ENCODE results near the gene PET117. TPM values are rescaled to one million over a fixed set of nuclear protein-coding genes. Genes with fewer than 3 reads are reported as not detected.
"Not testable (repeated sequence)": the region's sequence is repeated elsewhere in the genome, so short reads cannot be mapped to it uniquely, and the experiment has no call there.

PET117 gene, protein sequence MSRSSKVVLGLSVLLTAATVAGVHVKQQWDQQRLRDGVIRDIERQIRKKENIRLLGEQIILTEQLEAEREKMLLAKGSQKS
- total RNA-seq (2014; rRNA removed; shearing (Covaris generic)): 19.7 and 25.5 TPM in 2 replicates
- 19.3 and 21.8 TPM in 2 replicates for polyA plus RNA-seq (2015; cell fraction: cytosol; rRNA removed)
- 6.4 and 7.5 TPM in 2 replicates for polyA plus RNA-seq (2015; cell fraction: nucleus; rRNA removed)

DNA sequence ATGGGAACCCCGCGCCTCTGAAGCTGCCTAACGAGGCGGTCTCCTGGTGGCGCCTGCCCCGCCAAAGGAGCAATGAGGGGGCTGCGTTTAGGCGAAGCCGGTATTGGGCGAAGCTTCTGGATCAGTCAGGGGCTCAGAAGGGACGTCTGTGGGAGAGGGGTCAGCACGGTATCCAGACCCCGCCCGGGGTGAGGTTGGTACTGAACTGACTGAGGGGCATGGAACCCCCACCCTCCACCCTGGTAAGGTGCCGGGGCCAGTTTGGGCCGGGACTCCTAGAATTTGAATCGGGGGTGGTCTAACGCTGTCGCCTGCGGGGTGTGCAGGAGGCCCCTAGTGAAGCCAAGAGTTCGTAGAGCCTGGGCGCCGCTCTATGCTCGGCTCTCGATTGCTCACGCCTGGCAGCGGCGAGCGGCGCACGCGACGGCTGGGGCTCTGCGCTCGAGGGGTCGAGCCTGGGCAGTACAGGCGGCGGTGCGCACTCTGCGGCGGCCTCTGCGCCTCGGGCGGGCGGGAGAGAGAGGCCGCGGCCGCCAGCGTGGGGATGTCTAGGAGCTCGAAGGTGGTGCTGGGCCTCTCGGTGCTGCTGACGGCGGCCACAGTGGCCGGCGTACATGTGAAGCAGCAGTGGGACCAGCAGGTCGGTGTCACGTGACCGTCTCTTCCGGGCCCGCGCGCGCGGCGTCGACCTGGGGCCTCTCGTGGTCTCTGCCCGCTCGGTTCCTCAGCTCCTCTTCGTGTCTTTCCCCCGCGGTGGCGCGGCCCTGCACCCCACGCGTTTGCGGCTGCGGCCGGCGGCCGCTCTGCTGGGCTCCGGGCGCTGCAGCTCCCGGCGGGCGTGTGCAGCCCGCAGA is at the start of gene PET117, which contains the start of gene KAT14:
Gene PET117 (plus strand): TSS at position 452 of the 854 bp plus-strand sequence. CDS start 93 bp downstream, at position 545.
Gene KAT14 (plus strand): TSS at position 452 of the 854 bp plus-strand sequence. CDS start 4,798 bp downstream, outside the sequence.
- peak; percentile 87 for DNase-seq (ENCODE audit: low read depth)

DNA sequence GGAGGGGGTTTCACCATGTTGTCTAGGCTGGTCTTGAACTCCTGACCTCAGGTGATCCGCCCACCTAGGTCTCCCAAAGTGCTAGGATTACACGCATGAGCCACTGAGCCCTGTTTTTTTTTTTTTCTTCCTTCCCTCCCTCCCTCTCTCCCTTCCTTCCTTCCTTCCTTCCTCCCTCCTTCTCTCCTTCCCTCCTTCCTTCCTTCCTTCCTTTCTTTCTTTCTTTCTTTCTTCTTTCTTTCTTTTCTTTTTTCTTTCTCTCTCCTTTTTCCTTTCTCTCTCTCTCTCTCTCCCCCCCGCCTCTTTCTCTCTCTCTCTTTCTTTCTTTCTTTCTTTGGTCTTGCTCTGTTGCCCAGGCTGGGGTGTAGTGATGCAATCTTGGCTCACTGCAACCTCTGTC is 49.4 kb upstream of the PET117 start:
- not testable (repeated sequence) for DNase-seq (ENCODE audit: low read depth)

- DNase-seq (ENCODE audit: low read depth): not testable (repeated sequence)
Observed at GRCh38 chr20:18088841-18089240, 48.8 kb upstream of the PET117 start.

GRCh38 chr20:18090044-18090443 is 47.6 kb upstream of the PET117 start:
- DNase-seq (ENCODE audit: low read depth): no peak

DNA sequence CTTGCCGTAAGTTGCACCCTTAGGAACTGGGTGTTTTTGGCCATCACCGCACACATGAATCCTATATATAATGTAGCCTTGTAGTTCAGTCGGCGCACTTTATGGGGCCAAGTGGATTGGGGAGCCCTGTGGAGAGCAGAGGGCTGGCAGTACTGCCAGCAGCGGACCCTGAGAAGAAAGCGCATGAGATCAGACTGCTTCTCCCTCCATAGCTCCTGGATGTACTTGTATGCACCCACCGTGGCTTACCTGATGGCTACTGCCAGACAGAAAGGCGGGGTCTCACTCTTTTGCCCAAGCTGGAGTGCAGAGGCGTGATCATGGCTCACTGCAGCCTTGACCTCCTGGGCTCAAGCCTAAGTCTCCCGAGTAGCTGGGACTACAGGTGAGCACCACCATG is 47.2 kb upstream of the PET117 start:
- no peak for DNase-seq (ENCODE audit: low read depth)

- no peak for DNase-seq (ENCODE audit: low read depth)
Observed at GRCh38 chr20:18091623-18092022, 46.0 kb upstream of the PET117 start.

- no peak for DNase-seq (ENCODE audit: low read depth)
Observed at GRCh38 chr20:18092890-18093289, 44.8 kb upstream of the PET117 start.

DNA sequence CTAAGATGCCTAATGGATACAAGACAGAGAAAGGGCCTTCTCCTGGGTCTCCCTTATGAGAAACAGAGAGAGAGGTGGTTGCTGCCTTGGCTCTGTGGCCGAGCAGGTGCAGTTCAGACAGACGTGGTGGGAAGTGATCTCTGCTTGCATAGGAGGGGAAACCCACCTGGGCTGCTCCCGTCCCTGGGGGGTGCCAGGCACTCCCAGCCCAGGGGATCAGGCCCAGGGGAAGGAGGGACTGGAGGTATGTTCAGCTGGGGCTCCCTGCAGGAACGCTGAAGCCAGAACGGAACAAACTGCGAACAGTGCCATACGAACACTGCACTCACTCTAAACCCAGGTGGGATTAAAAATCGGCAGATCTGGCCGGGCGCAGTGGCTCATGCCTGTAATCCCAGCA is 44.3 kb upstream of the PET117 start:
- DNase-seq (ENCODE audit: low read depth): no peak

- no peak for DNase-seq (ENCODE audit: low read depth)
Observed at GRCh38 chr20:18094191-18094590, 43.5 kb upstream of the PET117 start.

GRCh38 chr20:18100569-18100968 is 37.1 kb upstream of the PET117 start:
- DNase-seq (ENCODE audit: low read depth): not testable (repeated sequence)

DNA sequence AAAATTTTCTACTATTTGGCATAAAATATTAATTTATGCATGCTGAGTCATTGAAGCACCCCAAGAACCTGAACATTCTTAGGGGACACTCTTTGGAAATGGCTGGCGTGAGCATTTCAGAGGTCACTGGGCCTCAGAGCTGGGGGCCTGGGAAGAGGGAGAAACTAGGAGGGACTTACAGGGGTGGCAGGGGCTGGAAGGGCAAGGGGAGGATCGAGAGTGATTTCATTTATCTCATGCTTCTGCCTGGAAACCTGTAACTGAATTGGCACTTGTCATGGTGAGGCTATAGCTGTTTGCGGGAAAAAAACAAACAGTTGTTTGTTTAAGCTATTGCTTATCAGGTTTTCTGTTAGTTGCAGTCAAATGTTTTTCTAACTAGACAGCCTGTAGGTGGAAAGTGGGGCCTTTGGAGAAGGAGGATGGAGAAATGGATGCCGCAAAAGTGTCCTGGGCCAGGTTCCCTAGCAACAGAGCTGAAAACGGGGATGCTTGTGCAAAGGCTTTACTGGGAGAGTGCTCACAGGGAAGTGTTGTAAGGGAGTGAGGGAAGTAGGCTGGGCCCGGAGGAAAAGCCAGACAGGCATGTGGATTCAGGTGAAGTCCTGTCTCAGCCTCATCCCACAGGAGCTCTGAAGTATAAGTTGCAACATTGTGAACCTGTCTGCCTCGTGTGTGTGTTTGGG is 36.4 kb upstream of the PET117 start:
- DNase-seq (ENCODE audit: low read depth): no peak

- no peak for DNase-seq (ENCODE audit: low read depth)
Observed at GRCh38 chr20:18103497-18103896, 34.2 kb upstream of the PET117 start.

DNA sequence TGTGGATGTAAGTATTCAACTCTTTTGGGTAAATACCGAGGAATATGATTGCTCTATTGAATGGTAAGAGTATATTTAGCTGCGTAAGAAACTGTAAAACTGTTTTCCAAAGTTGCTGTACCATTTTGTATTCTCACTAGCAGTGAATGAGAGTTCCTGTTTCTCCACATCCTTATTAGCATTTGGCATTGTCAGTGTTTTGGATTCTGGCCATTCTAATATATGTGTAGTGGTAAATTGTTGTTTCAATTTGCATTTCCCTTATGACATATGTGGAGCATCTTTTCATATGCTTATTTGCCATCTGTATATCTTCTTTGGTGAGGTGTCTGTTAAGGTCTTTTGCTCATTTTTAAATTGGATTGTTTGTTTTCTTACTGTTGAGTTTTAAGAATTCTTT is 29.3 kb upstream of the PET117 start:
- DNase-seq (ENCODE audit: low read depth): no peak

DNA sequence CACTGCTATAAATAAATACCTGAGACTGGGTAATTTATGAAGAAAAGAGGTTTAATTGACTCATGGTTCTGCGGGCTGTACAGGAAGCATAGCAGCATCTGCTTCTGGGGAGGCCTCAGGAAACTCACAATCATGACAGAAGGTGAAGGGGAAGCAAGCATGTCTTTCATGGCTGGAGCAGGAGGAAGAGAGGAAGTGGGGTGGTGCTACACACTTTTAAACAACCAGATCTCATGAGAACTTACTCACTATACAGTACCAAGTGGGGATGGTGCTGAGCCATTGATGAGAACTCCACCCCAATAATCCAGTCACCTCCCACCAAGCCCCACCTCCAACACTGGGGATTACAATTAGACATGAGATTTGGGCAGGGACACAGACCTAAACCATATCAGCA is 9.1 kb upstream of the PET117 start:
- not testable (repeated sequence) for DNase-seq (ENCODE audit: low read depth)

DNA sequence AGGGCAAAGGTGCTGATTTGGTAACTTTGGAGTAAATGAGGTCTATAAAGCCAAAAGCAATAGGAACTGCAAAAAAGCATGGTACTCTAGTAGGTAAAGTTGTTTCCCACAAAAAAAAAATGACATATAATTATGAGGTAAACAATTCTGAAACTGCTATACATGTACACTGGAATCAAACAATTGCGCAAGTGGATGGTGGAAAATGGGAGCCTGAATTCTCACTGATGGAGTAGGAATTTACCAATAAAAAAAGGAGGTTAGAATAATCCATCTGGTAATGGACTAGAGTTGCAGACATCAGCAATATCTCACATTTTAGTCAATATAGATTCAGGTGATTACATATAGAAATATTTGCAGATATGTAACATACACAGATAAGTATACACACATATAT is 5.0 kb upstream of the PET117 start:
- no peak for DNase-seq (ENCODE audit: low read depth)

DNA sequence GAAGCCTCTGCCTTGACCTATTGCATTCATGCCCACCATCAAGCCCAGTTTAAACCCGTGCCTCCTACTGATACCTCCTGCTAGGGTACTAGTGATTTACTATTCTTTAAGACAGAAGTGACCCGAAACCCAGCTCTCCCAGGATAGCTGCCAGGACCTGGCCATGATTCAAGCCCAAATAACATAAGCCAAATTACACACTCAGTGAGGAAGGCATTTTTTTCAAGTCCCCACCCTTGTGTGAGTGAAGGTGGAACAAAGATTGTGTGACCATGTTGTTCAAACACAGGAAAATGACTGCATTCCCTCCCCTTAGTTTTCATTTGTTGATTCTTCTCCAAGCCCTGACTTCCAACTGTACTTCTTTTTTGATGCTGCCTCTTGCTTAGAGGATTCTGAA is 3.7 kb upstream of the PET117 start:
- DNase-seq (ENCODE audit: low read depth): no peak

DNA sequence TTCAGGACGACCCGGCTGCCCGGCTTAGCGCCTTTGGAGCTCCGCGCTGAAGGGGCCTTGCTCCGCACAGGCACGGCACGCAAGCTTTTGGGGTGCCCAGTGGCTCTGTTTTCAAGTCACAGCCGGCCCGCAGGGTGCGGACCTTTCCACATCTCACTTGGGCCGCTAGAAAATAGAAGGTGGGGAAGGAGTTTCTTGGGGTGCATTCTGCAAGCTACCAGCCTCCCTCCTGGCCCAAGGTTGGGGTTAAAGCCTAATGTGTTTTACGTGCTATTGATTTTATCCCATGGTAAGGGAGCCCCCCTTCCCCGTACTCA is 561 bp downstream of the PET117 start:
- no peak for DNase-seq (ENCODE audit: low read depth)

GRCh38 chr20:18138639-18139583 is 1.2 kb downstream of the PET117 start:
- no peak for DNase-seq (ENCODE audit: low read depth)

- no peak for DNase-seq (ENCODE audit: low read depth)
Observed at GRCh38 chr20:18139832-18140231, 2.2 kb downstream of the PET117 start.

- no peak for DNase-seq (ENCODE audit: low read depth)
Observed at GRCh38 chr20:18144541-18145099, 7.0 kb downstream of the PET117 start.

DNA sequence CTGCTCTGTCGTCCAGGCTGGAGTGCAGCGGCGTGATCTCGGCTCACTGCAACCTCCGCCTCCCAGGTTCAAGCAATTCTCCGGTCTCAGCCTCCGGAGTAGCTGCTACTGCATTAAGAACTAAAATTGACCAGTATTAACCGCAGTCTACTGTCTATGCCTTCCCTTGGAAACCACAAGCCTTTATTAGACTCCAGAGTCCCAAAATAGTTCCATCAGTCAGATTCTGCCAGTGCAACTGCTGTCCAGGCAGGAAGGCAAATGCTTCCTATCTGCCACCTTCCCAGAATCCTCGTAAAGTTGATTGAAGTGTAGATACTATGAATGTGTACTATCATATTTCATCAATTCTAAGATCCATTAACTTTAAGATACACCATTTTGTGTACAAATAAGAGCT is 16.7 kb downstream of the PET117 start:
- no peak for DNase-seq (ENCODE audit: low read depth)

All from HT1080 (cell line).